Mesenteric fat pad (tissue), 1 donor: ENCODE data around the gene TNFSF12. TPM values are rescaled to one million over a fixed set of nuclear protein-coding genes. Genes with fewer than 3 reads are reported as not detected.

ENCODE experiments used
- DNase-seq: peaks from one replicate; pipeline ENCODE4 v3.0.0-alpha.2; 2020; ENCODE audit warnings: low spot score
- long read RNA-seq: library from polyadenylated mRNA; unstranded; transcript quantifications from one replicate; pipeline ENCODE4 v2.0.0, GENCODE V29; 2020
- total RNA-seq: library from RNA; stranded (reverse); fragmentation: NEBNext Ultra II Directional; extraction: Animal tissue kit (Norgen Biotek cat#: 25700); gene quantifications from one replicate; pipeline ENCODE4 v1.2.1, GENCODE V29; 2021
- donor health status: DM: yes; HTN: yes; CAD: no.

Gene TNFSF12
- total RNA-seq: 43.0 TPM
- long read RNA-seq, partial matches to known transcripts: 4 of 10 reads
- long read RNA-seq, other reads (novel, unspliced or antisense): 1 of 10 reads

GRCh38 chr17:7548585-7549400, at the start of gene TNFSF12:
Gene TNFSF12, plus strand, starts transcription at chr17:7549058. Its CDS starts 96 bp downstream, at chr17:7549154.
- peak; percentile 91 for DNase-seq

GRCh38 chr17:7499161-7499560, 49.7 kb upstream of the TNFSF12 start:
- no peak for DNase-seq

GRCh38 chr17:7501729-7502128, 47.1 kb upstream of the TNFSF12 start:
- no peak for DNase-seq

- DNase-seq: no peak
These were observed 46.5 kb upstream of the TNFSF12 start for GRCh38 chr17:7502171-7502847.

- no peak for DNase-seq
These were observed 45.9 kb upstream of the TNFSF12 start for GRCh38 chr17:7502987-7503386.

GRCh38 chr17:7503521-7503920, 45.3 kb upstream of the TNFSF12 start:
- no peak for DNase-seq

- DNase-seq: no peak
These were observed 40.7 kb upstream of the TNFSF12 start for GRCh38 chr17:7508145-7508544.

- no peak for DNase-seq
These were observed 40.0 kb upstream of the TNFSF12 start for GRCh38 chr17:7508846-7509245.

GRCh38 chr17:7509937-7510336, 38.9 kb upstream of the TNFSF12 start:
- no peak for DNase-seq

- no peak for DNase-seq
These were observed 37.8 kb upstream of the TNFSF12 start for GRCh38 chr17:7511108-7511507.

GRCh38 chr17:7512105-7512504, 36.8 kb upstream of the TNFSF12 start:
- no peak for DNase-seq

GRCh38 chr17:7512824-7513540, 35.9 kb upstream of the TNFSF12 start:
- DNase-seq: no peak

- DNase-seq: no peak
These were observed 34.9 kb upstream of the TNFSF12 start for GRCh38 chr17:7513850-7514419.

- DNase-seq: no peak
These were observed 32.8 kb upstream of the TNFSF12 start for GRCh38 chr17:7515911-7516610.

GRCh38 chr17:7523033-7523432, 25.8 kb upstream of the TNFSF12 start:
- DNase-seq: no peak

GRCh38 chr17:7528842-7529241, 20.0 kb upstream of the TNFSF12 start:
- DNase-seq: no peak

- no peak for DNase-seq
These were observed 18.6 kb upstream of the TNFSF12 start for GRCh38 chr17:7530023-7530900.

GRCh38 chr17:7538050-7538449, 10.8 kb upstream of the TNFSF12 start:
- no peak for DNase-seq

- DNase-seq: no peak
These were observed 9.8 kb upstream of the TNFSF12 start for GRCh38 chr17:7538891-7539545.
